IMR-90 (cell line): ENCODE measurements around the gene FGF12. TPM values are rescaled to one million over a fixed set of nuclear protein-coding genes. Genes with fewer than 3 reads are reported as not detected.

ENCODE experiments used
- ATAC-seq: fragments of 200-7000 bp; cut with Tn5 transposase; 2 replicates; pipeline ENCODE4 v1.9.1; 2020; ENCODE audit warnings: low read depth, mild to moderate bottlenecking, moderate library complexity
- BruUV-seq: library from RNA; stranded (reverse); fragments of 400-500 nt; replicated peaks from 2 replicates; lab custom pipeline; 2021; lab: Mats Ljungman, UMichigan
- CTCF ChIA-PET: fragments of 300-600 bp; formaldehyde crosslinking; extraction: SDS; loops from one replicate; lab custom pipeline; 2021; ENCODE audit warnings: antibody characterized with exemption; lab: Yijun Ruan, JAX
- POLR2A ChIA-PET: fragments of 300-600 bp; sonication (Branson Sonifier 250); formaldehyde crosslinking; loops from one replicate; lab custom pipeline; 2022; ENCODE audit warnings: antibody characterized with exemption; ENCODE audit not compliant: unreplicated experiment; lab: Charles Lee
- DNase-seq: peaks from one replicate; pipeline ENCODE4 v3.0.0; 2013
- H2AFZ ChIP-seq: replicated peaks from 2 replicates; pipeline ENCODE3; 2013; ENCODE audit warnings: low read length, mild to moderate bottlenecking; ENCODE audit not compliant: poor library complexity
- H2AK5ac ChIP-seq: 2 replicates; pipeline ENCODE4 v1.6.1; 2013; ENCODE audit warnings: low read depth, low read length, inconsistent platforms
- H2AK9ac ChIP-seq: replicated peaks from 2 replicates; pipeline ENCODE3; 2013; ENCODE audit warnings: mild to moderate bottlenecking, low read depth, low read length, moderate library complexity; ENCODE audit not compliant: poor library complexity
- H2BK120ac ChIP-seq: 2 replicates; pipeline ENCODE4 v1.6.1; 2013; ENCODE audit warnings: low read depth, low read length, inconsistent platforms
- H2BK15ac ChIP-seq: 3 replicates; pipeline ENCODE4 v1.6.1; 2013; ENCODE audit warnings: low read depth, low read length, inconsistent platforms
- H2BK20ac ChIP-seq: 2 replicates; pipeline ENCODE4 v1.6.1; 2013; ENCODE audit warnings: low read depth, mild to moderate bottlenecking, inconsistent platforms, low read length, moderate library complexity
- H2BK5ac ChIP-seq: 2 replicates; pipeline ENCODE4 v1.6.1; 2013; ENCODE audit warnings: mild to moderate bottlenecking, low read depth, low read length, inconsistent platforms; ENCODE audit not compliant: poor library complexity, severe bottlenecking
- H3K14ac ChIP-seq: replicated peaks from 2 replicates; pipeline ENCODE4 v1.6.1; 2013; ENCODE audit warnings: low read depth, low read length, inconsistent platforms
- H3K18ac ChIP-seq: 2 replicates; pipeline ENCODE4 v1.6.1; 2013; ENCODE audit warnings: low read depth, low read length, control low read depth
- H3K23ac ChIP-seq: 2 replicates; pipeline ENCODE4 v1.6.1; 2013; ENCODE audit warnings: low read depth, low read length, inconsistent platforms
- H3K27ac ChIP-seq: 2 replicates; pipeline ENCODE4 v1.5.1; 2013; ENCODE audit warnings: mild to moderate bottlenecking, control low read depth, low read length; ENCODE audit not compliant: insufficient read depth
- H3K27me3 ChIP-seq: 2 replicates; pipeline ENCODE4 v1.6.1; 2013; ENCODE audit warnings: low read length; ENCODE audit not compliant: control insufficient read depth, insufficient read depth
- H3K36me3 ChIP-seq: 2 replicates; pipeline ENCODE4 v1.6.1; 2013; ENCODE audit warnings: low read length, mixed read lengths; ENCODE audit not compliant: control insufficient read depth, insufficient read depth
- H3K4ac ChIP-seq: 2 replicates; pipeline ENCODE4 v1.6.1; 2013; ENCODE audit warnings: low read depth, low read length, inconsistent platforms
- H3K4me1 ChIP-seq: 2 replicates; pipeline ENCODE4 v1.6.1; 2013; ENCODE audit warnings: low read length, mixed read lengths; ENCODE audit not compliant: control insufficient read depth, insufficient read depth
- H3K4me2 ChIP-seq: 2 replicates; pipeline ENCODE4 v1.6.1; 2013; ENCODE audit warnings: low read depth, mild to moderate bottlenecking, control low read depth, low read length, moderate library complexity
- H3K4me3 ChIP-seq: 2 replicates; pipeline ENCODE4 v1.5.1; 2013; ENCODE audit warnings: low read depth, mild to moderate bottlenecking, control low read depth, low read length, moderate library complexity; ENCODE audit not compliant: insufficient read depth
- H3K56ac ChIP-seq: 2 replicates; pipeline ENCODE4 v1.6.1; 2013; ENCODE audit warnings: low read length, inconsistent platforms; ENCODE audit not compliant: insufficient read depth; ENCODE audit errors: extremely low read depth
- H3K79me1 ChIP-seq, 2 experiments: 2 replicates each; pipeline ENCODE4 v1.6.1; 2013; ENCODE audit warnings: low read length in 2 of 2, inconsistent platforms in 1 of 2, low read depth in 1 of 2
- H3K9ac ChIP-seq: 2 replicates; pipeline ENCODE4 v1.6.1; 2013; ENCODE audit warnings: low read depth, low read length, control low read depth
- H3K9me1 ChIP-seq: 2 replicates; pipeline ENCODE4 v1.6.1; 2013; ENCODE audit warnings: low read length, inconsistent platforms; ENCODE audit not compliant: insufficient read depth
- H3K9me3 ChIP-seq: 2 replicates; pipeline ENCODE4 v1.6.1; 2013; ENCODE audit warnings: low read length; ENCODE audit not compliant: control insufficient read depth, insufficient read depth
- H4K20me1 ChIP-seq: 2 replicates; pipeline ENCODE4 v1.6.1; 2013; ENCODE audit warnings: low read length, inconsistent platforms; ENCODE audit not compliant: insufficient read depth
- H4K5ac ChIP-seq: 2 replicates; pipeline ENCODE4 v1.6.1; 2013; ENCODE audit warnings: mild to moderate bottlenecking, low read depth, low read length, control low read depth
- H4K8ac ChIP-seq, 2 experiments: 2 replicates each; pipeline ENCODE4 v1.6.1; 2013; ENCODE audit warnings: low read depth in 2 of 2, low read length in 2 of 2, control low read depth in 1 of 2, inconsistent platforms in 1 of 2
- H4K91ac ChIP-seq: 2 replicates; pipeline ENCODE4 v1.6.1; 2013; ENCODE audit warnings: low read depth, low read length, inconsistent platforms; ENCODE audit not compliant: insufficient read depth
- BHLHE40 ChIP-seq: fragments of 150-350 bp; IDR thresholded peaks from 2 replicates; pipeline ENCODE4 v1.6.1; 2016; ENCODE audit warnings: mild to moderate bottlenecking, low read depth, low read length
- CEBPB ChIP-seq: IDR thresholded peaks from 2 replicates; pipeline ENCODE4 v1.6.1; 2012; ENCODE audit warnings: low read depth, low read length, improper control_type of control experiment
- CHD1 ChIP-seq: IDR thresholded peaks from 2 replicates; pipeline ENCODE4 v1.6.1; 2012; ENCODE audit warnings: low read depth, low read length, improper control_type of control experiment
- FOS ChIP-seq: fragments of 150-350 bp; IDR thresholded peaks from 2 replicates; pipeline ENCODE4 v1.6.1; 2016; ENCODE audit warnings: low read depth, low read length
- MAFK ChIP-seq: IDR thresholded peaks from 2 replicates; pipeline ENCODE4 v1.6.1; 2012; ENCODE audit warnings: low read depth, low read length, improper control_type of control experiment
- MAZ ChIP-seq: IDR thresholded peaks from 2 replicates; pipeline ENCODE4 v1.6.1; 2012; ENCODE audit warnings: low read depth, mild to moderate bottlenecking, low read length, improper control_type of control experiment, moderate library complexity, borderline replicate concordance
- NFE2L2 ChIP-seq: fragments of 150-350 bp; IDR thresholded peaks from 2 replicates; pipeline ENCODE4 v1.6.1; 2016; ENCODE audit warnings: low read depth, mild to moderate bottlenecking, low read length
- RAD21 ChIP-seq: IDR thresholded peaks from 2 replicates; pipeline ENCODE4 v1.6.1; 2012; ENCODE audit warnings: low read length, improper control_type of control experiment
- RCOR1 ChIP-seq: IDR thresholded peaks from 2 replicates; pipeline ENCODE4 v1.6.1; 2012; ENCODE audit warnings: mild to moderate bottlenecking, low read length, improper control_type of control experiment; ENCODE audit not compliant: insufficient replicate concordance
- SMC3 ChIP-seq: fragments of 150-350 bp; IDR thresholded peaks from 2 replicates; pipeline ENCODE4 v1.6.1; 2016; ENCODE audit warnings: low read depth, mild to moderate bottlenecking, antibody characterized with exemption, low read length, moderate library complexity
- USF2 ChIP-seq: fragments of 150-350 bp; IDR thresholded peaks from 2 replicates; pipeline ENCODE4 v1.6.1; 2017; ENCODE audit warnings: mild to moderate bottlenecking, antibody characterized with exemption, low read length, low read depth
- WGBS, 2 experiments: methylation state at CpG; one replicate each; pipeline versions ENCODE4 v1.1.5 to v1.1.7; 2013; ENCODE audit warnings: missing lambda C conversion rate in 2 of 2; ENCODE audit not compliant: insufficient read length in 1 of 2; ENCODE audit errors: extremely low coverage in 2 of 2; 5-methylcytosine and 5-hydroxymethylcytosine counted together
- dilution Hi-C: fragments of 300-500 bp; cut with HindIII; formaldehyde crosslinking; loops from one replicate; pipeline ENCODE4 v1.14.3; 2018; ENCODE audit warnings: low sequenced_read_pairs; ENCODE audit not compliant: unreplicated experiment
- in situ Hi-C: fragments of 300-500 bp; cut with MboI; formaldehyde crosslinking; loops from 3 replicates; pipeline ENCODE4 v1.14.3; 2019; ENCODE audit warnings: low sequenced_read_pairs, inconsistent platforms, mixed read lengths
- intact Hi-C: fragments of 100-400 bp; cut with micrococcal nuclease; formaldehyde crosslinking; loops from 2 replicates; pipeline ENCODE4 v1.10.0; 2022
- polyA plus RNA-seq, 3 experiments: library from polyadenylated mRNA; depleted of rRNA; stranded (reverse); fragments of >200 nt; gene quantifications; 2 replicates each; pipeline ENCODE4 v1.2.3, GENCODE V29; 2012; ENCODE audit warnings: low replicate concordance in 1 of 3
- total RNA-seq: library from RNA; depleted of rRNA; stranded (reverse); fragments of >200 nt; gene quantifications from 2 replicates; pipeline ENCODE4 v1.2.3, GENCODE V29; 2012

The FGF12 gene
- total and polyA plus RNA-seq, 2 of the 4 experiments (the other 2 are of a cell fraction), result not detected

GRCh38 chr3:192410684-192410960 is 316.7 kb downstream of the FGF12 start:
- POLR2A ChIA-PET, result no interaction called here
- WGBS, 2 experiments, result 100% methylated on average over 2 of the region's 5 CpGs; no CpG with 5 or more reads in 1 of the 2 experiments

More at GRCh38 chr3:192410684-192410960, 316.7 kb downstream of the FGF12 start:
- DNase-seq, result no peak
- Histone ChIP-seq H3K4me1 (no peaks in the 10 kb centered on the region), H3K27ac (no peak overlapping the region), H3K36me3 (no peaks in the 10 kb centered on the region), H3K9ac (no peak overlapping the region), H3K56ac (no peak overlapping the region), H3K23ac (no peak overlapping the region), H4K8ac (no peak overlapping the region), H3K4ac (no peak overlapping the region), H3K14ac (no peak overlapping the region), H2AFZ (no peak overlapping the region), H3K27me3 (peaks cover 10% of the 10 kb centered on the region; the same call in 1 of the 2 replicates), H3K4me2 (no peak overlapping the region), H4K20me1 (no peaks in the 10 kb centered on the region), H3K9me3 (no peaks in the 10 kb centered on the region), H3K4me3 (no peak overlapping the region), H2BK15ac (no peak overlapping the region), H2BK120ac (no peak overlapping the region), H3K79me1 (no peaks in the 10 kb centered on the region), H4K91ac (no peak overlapping the region), H3K9me1 (no peaks in the 10 kb centered on the region), H2BK5ac (no peak overlapping the region), H2AK5ac (no peak overlapping the region), H2BK20ac (no peak overlapping the region), H2AK9ac (no peak overlapping the region), H4K5ac (no peak overlapping the region), H3K18ac (no peak overlapping the region)
- intact Hi-C loops, result no loop called here
- no peak for ATAC-seq
- in situ Hi-C loops, result no loop called here
- CTCF ChIA-PET, result no interaction called here
- BruUV-seq, result no TSS peak
- dilution Hi-C loops, result no loop called here
- TF ChIP-seq SMC3, result no peak
- TF ChIP-seq BHLHE40, result no peak
- TF ChIP-seq NFE2L2, result no peak
- no peak for TF ChIP-seq FOS
- no peak for TF ChIP-seq RAD21
- no peak for TF ChIP-seq MAFK
- TF ChIP-seq USF2, result no peak
- no peak for TF ChIP-seq CHD1
- TF ChIP-seq CEBPB, result no peak
- TF ChIP-seq RCOR1, result no peak
- TF ChIP-seq MAZ, result no peak
